Parathyroid adenoma (tissue), 2 donors: Measurements from ENCODE around the gene NPAS3.

Experiments
- H2AFZ ChIP-seq: fragments of 300-600 bp; sonication (generic); one replicate; pipeline ENCODE4 v1.7.0; 2017; ENCODE audit warnings: antibody characterized with exemption, mild to moderate bottlenecking
- H3K27ac ChIP-seq: fragments of 300-600 bp; sonication (generic); one replicate; pipeline ENCODE4 v1.7.0; 2017
- H3K27me3 ChIP-seq: fragments of 300-600 bp; sonication (generic); one replicate; pipeline ENCODE4 v1.7.0; 2017; ENCODE audit warnings: low read length; ENCODE audit not compliant: control insufficient read depth, insufficient read depth
- H3K36me3 ChIP-seq: fragments of 300-600 bp; sonication (generic); one replicate; pipeline ENCODE4 v1.7.0; 2017; ENCODE audit warnings: low read length; ENCODE audit not compliant: control insufficient read depth, insufficient read depth
- H3K4me1 ChIP-seq: fragments of 300-600 bp; sonication (generic); one replicate; pipeline ENCODE4 v1.7.0; 2017; ENCODE audit warnings: control low read depth
- H3K4me2 ChIP-seq: fragments of 300-600 bp; sonication (generic); one replicate; pipeline ENCODE4 v1.7.0; 2017; ENCODE audit warnings: low read length
- H3K4me3 ChIP-seq: fragments of 300-600 bp; sonication (generic); one replicate; pipeline ENCODE4 v1.7.0; 2017; ENCODE audit warnings: low read depth, low read length
- H3K79me2 ChIP-seq: fragments of 300-600 bp; sonication (generic); one replicate; pipeline ENCODE4 v1.7.0; 2017; ENCODE audit warnings: control low read depth
- H3K9ac ChIP-seq: fragments of 300-600 bp; sonication (generic); one replicate; pipeline ENCODE4 v1.7.0; 2017; ENCODE audit warnings: mild to moderate bottlenecking
- H3K9me3 ChIP-seq: fragments of 300-600 bp; sonication (generic); one replicate; pipeline ENCODE4 v1.7.0; 2017; ENCODE audit warnings: low read length; ENCODE audit not compliant: control insufficient read depth
- CTCF ChIP-seq: fragments of 300-600 bp; sonication (generic); IDR thresholded peaks from one replicate; pipeline ENCODE4 v1.7.0; 2017; ENCODE audit warnings: antibody characterized with exemption, mild to moderate bottlenecking
- donor health status: primary hyperparathyroidism.

Gene NPAS3

GRCh38 chr14:33280646-33281045 lies 342.0 kb downstream of the NPAS3 start:
- H3K27ac ChIP-seq: no peak overlapping the region
- H3K9me3 ChIP-seq: no peaks in the 10 kb centered on the region
- no peak overlapping the region for H3K9ac ChIP-seq
- no peaks in the 10 kb centered on the region for H3K4me1 ChIP-seq
- H3K4me3 ChIP-seq: no peak overlapping the region
- H3K27me3 ChIP-seq: no peaks in the 10 kb centered on the region
- no peaks in the 10 kb centered on the region for H3K79me2 ChIP-seq
- H3K36me3 ChIP-seq: no peaks in the 10 kb centered on the region
- TF ChIP-seq CTCF: no peak
- H2AFZ ChIP-seq: no peak overlapping the region
- no peak overlapping the region for H3K4me2 ChIP-seq

DNA sequence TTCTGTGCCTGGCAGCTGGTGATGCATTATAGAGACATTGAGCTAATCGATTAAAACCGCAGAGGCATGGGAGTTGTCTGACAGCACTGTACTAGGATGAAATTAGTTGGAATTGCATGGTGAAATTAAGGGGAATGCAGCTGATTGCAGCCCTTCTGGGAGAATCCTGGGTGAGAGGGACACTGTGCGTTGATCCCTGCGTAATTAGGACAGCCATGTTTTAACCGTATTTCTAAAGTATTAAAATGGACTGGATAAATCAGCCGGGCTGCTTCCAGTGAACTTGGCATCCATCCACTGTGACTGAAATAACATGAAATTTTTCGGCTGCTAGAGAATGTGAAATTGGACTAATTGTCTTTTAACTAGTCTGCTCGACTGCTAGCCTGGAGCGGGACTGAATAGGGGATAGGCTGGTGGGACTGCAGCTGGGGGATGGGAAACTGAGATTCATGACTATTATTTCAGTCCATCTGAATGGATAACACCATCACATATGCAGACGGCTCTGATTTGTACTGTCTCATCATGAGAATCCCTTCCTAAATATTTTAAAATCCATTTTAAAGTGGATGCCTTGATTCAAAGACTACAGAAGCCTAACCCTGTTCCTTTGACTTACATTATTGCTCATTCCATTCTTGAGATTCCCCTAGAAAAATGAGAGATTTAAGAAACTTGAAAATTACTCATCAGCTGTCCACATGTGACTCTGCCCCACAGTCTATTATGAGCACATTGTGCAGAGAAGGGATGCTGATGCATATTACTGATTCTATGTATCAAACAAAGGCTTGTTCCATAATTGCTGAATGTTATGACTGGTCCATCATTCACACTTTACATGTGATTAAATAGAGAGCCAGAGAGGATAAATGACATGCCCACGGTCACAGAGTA lies 343.9 kb downstream of the NPAS3 start:
- Histone ChIP-seq H2AFZ (no peak overlapping the region), H3K4me2 (no peak overlapping the region), H3K9ac (no peak overlapping the region), H3K27me3 (no peaks in the 10 kb centered on the region), H3K36me3 (no peaks in the 10 kb centered on the region), H3K4me3 (no peak overlapping the region), H3K79me2 (no peaks in the 10 kb centered on the region), H3K9me3 (no peaks in the 10 kb centered on the region), H3K4me1 (no peaks in the 10 kb centered on the region), H3K27ac (no peak overlapping the region)
- TF ChIP-seq CTCF: no peak

DNA sequence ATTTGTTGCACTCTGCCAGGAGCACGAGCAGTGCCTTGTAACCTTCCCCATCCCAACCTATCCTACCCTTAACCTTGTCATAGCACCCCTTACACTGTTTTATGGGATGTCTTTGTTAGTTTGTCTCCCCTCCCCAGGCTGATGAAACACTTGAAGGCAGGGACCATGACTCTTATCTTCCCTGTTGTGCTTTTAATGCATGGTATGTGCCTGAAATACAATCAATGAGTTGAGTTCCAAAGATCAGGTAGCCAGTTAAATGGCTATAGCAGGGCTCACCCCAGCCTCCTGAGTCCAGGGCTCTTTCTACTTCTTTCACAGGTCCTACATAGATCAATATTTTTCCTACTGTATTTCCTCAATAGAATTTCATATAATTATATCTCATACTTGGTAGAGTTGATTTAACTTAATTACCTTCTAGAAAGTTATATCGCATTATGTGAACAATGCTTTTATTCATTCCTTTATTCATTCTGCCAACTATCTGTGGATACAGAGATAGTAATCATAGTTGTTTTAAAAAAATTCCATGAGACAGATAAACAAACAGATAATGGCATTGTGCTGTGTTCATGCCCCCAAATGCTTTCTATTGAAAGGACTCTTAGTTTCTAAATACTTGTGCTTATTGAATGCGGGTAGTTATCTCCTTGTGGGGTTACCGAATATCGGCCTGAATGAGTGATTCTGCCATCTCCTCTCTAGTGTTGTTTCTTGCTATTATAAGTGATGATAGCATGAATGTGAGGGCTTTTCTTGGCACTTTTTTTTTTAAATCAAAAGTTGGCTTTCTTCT lies 347.4 kb downstream of the NPAS3 start:
- no peak for TF ChIP-seq CTCF
- Histone ChIP-seq H3K4me2 (no peak overlapping the region), H3K27me3 (no peaks in the 10 kb centered on the region)

DNA sequence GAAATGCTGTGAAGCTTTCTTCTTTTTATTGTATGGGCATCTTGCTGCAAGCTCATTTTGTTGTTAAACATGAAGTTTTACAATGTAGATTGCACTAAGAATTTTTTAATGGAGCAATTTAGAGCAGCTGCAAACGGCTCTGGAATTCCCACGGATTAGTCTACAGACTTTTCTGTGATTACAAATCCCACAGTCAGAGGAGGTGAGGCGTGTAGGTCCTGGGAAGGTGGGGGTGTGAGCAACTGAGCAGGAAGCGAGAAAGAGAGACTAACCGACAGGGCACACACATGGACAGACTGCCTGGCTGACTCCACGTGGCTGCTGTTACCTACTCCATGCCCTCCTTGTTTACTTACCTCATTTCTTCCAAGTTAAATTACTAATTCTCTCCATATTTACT lies 348.5 kb downstream of the NPAS3 start:
- TF ChIP-seq CTCF: no peak
- Histone ChIP-seq H3K9ac (no peak overlapping the region), H3K79me2 (no peaks in the 10 kb centered on the region), H3K27ac (no peak overlapping the region), H3K4me3 (no peak overlapping the region), H3K9me3 (no peaks in the 10 kb centered on the region), H3K36me3 (no peaks in the 10 kb centered on the region), H3K4me2 (no peak overlapping the region), H3K4me1 (no peaks in the 10 kb centered on the region), H3K27me3 (no peaks in the 10 kb centered on the region), H2AFZ (no peak overlapping the region)

More for the DNA sequence above, 347.4 kb downstream of the NPAS3 start:
- no peaks in the 10 kb centered on the region for H3K79me2 ChIP-seq
- H3K9ac ChIP-seq: no peak overlapping the region
- no peak overlapping the region for H3K4me3 ChIP-seq
- no peaks in the 10 kb centered on the region for H3K4me1 ChIP-seq
- H3K9me3 ChIP-seq: no peaks in the 10 kb centered on the region
- H3K27ac ChIP-seq: no peak overlapping the region
- H3K36me3 ChIP-seq: no peaks in the 10 kb centered on the region
- no peak overlapping the region for H2AFZ ChIP-seq
